ENCODE data around the gene HOXC9.

The HOXC9 gene

GRCh38 chr12:54048406-54049093 lies 48.6 kb downstream of the HOXC9 start:
- Histone ChIP-seq H2AFZ (ENCODE audit: low read depth, low read length, severe bottlenecking) (no peak overlapping the region), H3K9me2 (replicated peaks; ENCODE audit: insufficient read depth, low read length) (no peaks in the 10 kb centered on the region), H3K4me2 (ENCODE audit: low read depth, low read length, poor library complexity, severe bottlenecking) (no peak overlapping the region), H4K20me1 (ENCODE audit: low read depth, low read length) (no peaks in the 10 kb centered on the region), H3K9ac (ENCODE audit: low read length) (no peak overlapping the region), H3K27me3 (ENCODE audit: low read length) (no peaks in the 10 kb centered on the region), H3K27ac (ENCODE audit: low read depth, low read length) (no peak overlapping the region), H3K4me3 (ENCODE audit: insufficient read depth, low read length, poor library complexity, severe bottlenecking) (no peak overlapping the region), H3K79me2 (ENCODE audit: insufficient read depth, low read length) (no peaks in the 10 kb centered on the region), H3K9me3 (ENCODE audit: insufficient read depth, low read length) (no peaks in the 10 kb centered on the region), H3F3A (ENCODE audit: insufficient read depth) (no peaks in the 10 kb centered on the region), H3K36me3 (ENCODE audit: low read length) (no peaks in the 10 kb centered on the region)
- TF ChIP-seq EZH2phosphoT487 (conservative IDR thresholded peaks at IDR 0.05; ENCODE audit: low read length): no peak

- no peak overlapping the region for H3K4me3 ChIP-seq (ENCODE audit: insufficient read depth, low read length, poor library complexity, severe bottlenecking)
- H3K9me3 ChIP-seq (ENCODE audit: insufficient read depth, low read length): no peaks in the 10 kb centered on the region
- no peak overlapping the region for H3K27ac ChIP-seq (ENCODE audit: low read depth, low read length)
- no peaks in the 10 kb centered on the region for H3K79me2 ChIP-seq (ENCODE audit: insufficient read depth, low read length)
- H2AFZ ChIP-seq (ENCODE audit: low read depth, low read length, severe bottlenecking): no peak overlapping the region
- H3K27me3 ChIP-seq (ENCODE audit: low read length): no peaks in the 10 kb centered on the region
- no peaks in the 10 kb centered on the region for H3K9me2 ChIP-seq (replicated peaks; ENCODE audit: insufficient read depth, low read length)
- no peak overlapping the region for H3K4me2 ChIP-seq (ENCODE audit: low read depth, low read length, poor library complexity, severe bottlenecking)
- no peak overlapping the region for H3K9ac ChIP-seq (ENCODE audit: low read length)
- H3F3A ChIP-seq (ENCODE audit: insufficient read depth): no peaks in the 10 kb centered on the region
- TF ChIP-seq EZH2phosphoT487 (conservative IDR thresholded peaks at IDR 0.05; ENCODE audit: low read length) (no peak), CTCF (IDR thresholded peaks at IDR 0.05; ENCODE audit: insufficient read depth, low read length, poor library complexity, severe bottlenecking) (no peak)
- H4K20me1 ChIP-seq (ENCODE audit: low read depth, low read length): no peaks in the 10 kb centered on the region
- no peaks in the 10 kb centered on the region for H3K36me3 ChIP-seq (ENCODE audit: low read length)
Observed at GRCh38 chr12:54049108-54049507, 49.1 kb downstream of the HOXC9 start.

GRCh38 chr12:54050482-54050810 lies 50.5 kb downstream of the HOXC9 start:
- peaks cover 6% of the 10 kb centered on the region; the same call in 1 of the 2 replicates for H3K79me2 ChIP-seq (ENCODE audit: insufficient read depth, low read length)
- TF ChIP-seq CTCF (IDR thresholded peaks at IDR 0.05; ENCODE audit: insufficient read depth, low read length, poor library complexity, severe bottlenecking) (no peak), EZH2phosphoT487 (conservative IDR thresholded peaks at IDR 0.05; ENCODE audit: low read length) (no peak)
- H3K4me2 ChIP-seq (ENCODE audit: low read depth, low read length, poor library complexity, severe bottlenecking): no peak overlapping the region
- no peaks in the 10 kb centered on the region for H3K27me3 ChIP-seq (ENCODE audit: low read length)
- no peaks in the 10 kb centered on the region for H3F3A ChIP-seq (ENCODE audit: insufficient read depth)
- no peaks in the 10 kb centered on the region for H4K20me1 ChIP-seq (ENCODE audit: low read depth, low read length)
- no peak overlapping the region for H3K27ac ChIP-seq (ENCODE audit: low read depth, low read length)
- H3K4me3 ChIP-seq (ENCODE audit: insufficient read depth, low read length, poor library complexity, severe bottlenecking): no peak overlapping the region
- no peaks in the 10 kb centered on the region for H3K9me2 ChIP-seq (replicated peaks; ENCODE audit: insufficient read depth, low read length)
- H3K9me3 ChIP-seq (ENCODE audit: insufficient read depth, low read length): no peaks in the 10 kb centered on the region
- H3K9ac ChIP-seq (ENCODE audit: low read length): no peak overlapping the region
- no peak overlapping the region for H2AFZ ChIP-seq (ENCODE audit: low read depth, low read length, severe bottlenecking)
- H3K36me3 ChIP-seq (ENCODE audit: low read length): no peaks in the 10 kb centered on the region

- H3K4me3 ChIP-seq (ENCODE audit: insufficient read depth, low read length, poor library complexity, severe bottlenecking): no peak overlapping the region
- no peaks in the 10 kb centered on the region for H3F3A ChIP-seq (ENCODE audit: insufficient read depth)
- no peak overlapping the region for H3K9ac ChIP-seq (ENCODE audit: low read length)
- no peaks in the 10 kb centered on the region for H3K36me3 ChIP-seq (ENCODE audit: low read length)
- no peak overlapping the region for H3K27ac ChIP-seq (ENCODE audit: low read depth, low read length)
- H2AFZ ChIP-seq (ENCODE audit: low read depth, low read length, severe bottlenecking): no peak overlapping the region
- H4K20me1 ChIP-seq (ENCODE audit: low read depth, low read length): no peaks in the 10 kb centered on the region
- H3K79me2 ChIP-seq (ENCODE audit: insufficient read depth, low read length): peaks cover 6% of the 10 kb centered on the region; the same call in 1 of the 2 replicates
- TF ChIP-seq CTCF (IDR thresholded peaks at IDR 0.05; ENCODE audit: insufficient read depth, low read length, poor library complexity, severe bottlenecking): no peak
- TF ChIP-seq EZH2phosphoT487 (conservative IDR thresholded peaks at IDR 0.05; ENCODE audit: low read length): no peak
- H3K27me3 ChIP-seq (ENCODE audit: low read length): no peaks in the 10 kb centered on the region
- H3K4me2 ChIP-seq (ENCODE audit: low read depth, low read length, poor library complexity, severe bottlenecking): no peak overlapping the region
- no peaks in the 10 kb centered on the region for H3K9me3 ChIP-seq (ENCODE audit: insufficient read depth, low read length)
- H3K9me2 ChIP-seq (replicated peaks; ENCODE audit: insufficient read depth, low read length): no peaks in the 10 kb centered on the region
Observed at GRCh38 chr12:54051026-54051842, 51.3 kb downstream of the HOXC9 start.
